ENCODE measurements around the gene UTP25. TPM values are rescaled to one million over a fixed set of nuclear protein-coding genes. Genes with fewer than 3 reads are reported as not detected.

UTP25 gene
- total RNA-seq, 1 donor from 2014 or later, result 4.6 TPM

DNA sequence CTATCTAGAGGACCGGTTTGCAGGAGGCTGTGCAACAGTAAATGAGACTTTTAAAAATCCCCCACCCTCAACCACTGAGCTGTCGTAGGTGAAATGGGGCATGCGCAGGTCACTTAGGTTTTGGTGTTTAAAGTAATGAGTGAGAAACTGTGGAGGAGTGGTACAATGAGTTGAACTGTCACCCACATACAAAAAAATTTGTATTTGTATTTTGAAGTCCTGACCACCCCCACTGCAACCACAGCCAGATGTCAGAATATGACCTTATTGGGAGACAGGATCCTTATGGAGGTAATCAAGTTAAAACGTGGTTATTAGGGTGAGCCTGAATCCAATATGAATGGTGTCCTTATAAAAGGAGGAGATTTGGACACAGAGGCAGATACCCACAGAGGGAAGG is 20.3 kb upstream of the UTP25 start:
- Mint-ChIP-seq H3K27ac (ENCODE audit: unreplicated experiment) (no peak overlapping the region), H3K27me3 (ENCODE audit: unreplicated experiment) (peaks cover 5% of the 10 kb centered on the region), H3K36me3 (ENCODE audit: unreplicated experiment) (no peaks in the 10 kb centered on the region), H3K9me3 (ENCODE audit: unreplicated experiment) (no peaks in the 10 kb centered on the region), H3K4me3 (ENCODE audit: unreplicated experiment) (no peak overlapping the region), H3K4me1 (ENCODE audit: low read depth, unreplicated experiment) (peaks cover 6% of the 10 kb centered on the region)
- TF ChIP-seq, protein P1, sequence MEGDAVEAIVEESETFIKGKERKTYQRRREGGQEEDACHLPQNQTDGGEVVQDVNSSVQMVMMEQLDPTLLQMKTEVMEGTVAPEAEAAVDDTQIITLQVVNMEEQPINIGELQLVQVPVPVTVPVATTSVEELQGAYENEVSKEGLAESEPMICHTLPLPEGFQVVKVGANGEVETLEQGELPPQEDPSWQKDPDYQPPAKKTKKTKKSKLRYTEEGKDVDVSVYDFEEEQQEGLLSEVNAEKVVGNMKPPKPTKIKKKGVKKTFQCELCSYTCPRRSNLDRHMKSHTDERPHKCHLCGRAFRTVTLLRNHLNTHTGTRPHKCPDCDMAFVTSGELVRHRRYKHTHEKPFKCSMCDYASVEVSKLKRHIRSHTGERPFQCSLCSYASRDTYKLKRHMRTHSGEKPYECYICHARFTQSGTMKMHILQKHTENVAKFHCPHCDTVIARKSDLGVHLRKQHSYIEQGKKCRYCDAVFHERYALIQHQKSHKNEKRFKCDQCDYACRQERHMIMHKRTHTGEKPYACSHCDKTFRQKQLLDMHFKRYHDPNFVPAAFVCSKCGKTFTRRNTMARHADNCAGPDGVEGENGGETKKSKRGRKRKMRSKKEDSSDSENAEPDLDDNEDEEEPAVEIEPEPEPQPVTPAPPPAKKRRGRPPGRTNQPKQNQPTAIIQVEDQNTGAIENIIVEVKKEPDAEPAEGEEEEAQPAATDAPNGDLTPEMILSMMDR (IDR thresholded peaks at IDR 0.05; ENCODE audit: partially characterized antibody, unreplicated experiment), result no peak
- DNase-seq, result no peak

DNA sequence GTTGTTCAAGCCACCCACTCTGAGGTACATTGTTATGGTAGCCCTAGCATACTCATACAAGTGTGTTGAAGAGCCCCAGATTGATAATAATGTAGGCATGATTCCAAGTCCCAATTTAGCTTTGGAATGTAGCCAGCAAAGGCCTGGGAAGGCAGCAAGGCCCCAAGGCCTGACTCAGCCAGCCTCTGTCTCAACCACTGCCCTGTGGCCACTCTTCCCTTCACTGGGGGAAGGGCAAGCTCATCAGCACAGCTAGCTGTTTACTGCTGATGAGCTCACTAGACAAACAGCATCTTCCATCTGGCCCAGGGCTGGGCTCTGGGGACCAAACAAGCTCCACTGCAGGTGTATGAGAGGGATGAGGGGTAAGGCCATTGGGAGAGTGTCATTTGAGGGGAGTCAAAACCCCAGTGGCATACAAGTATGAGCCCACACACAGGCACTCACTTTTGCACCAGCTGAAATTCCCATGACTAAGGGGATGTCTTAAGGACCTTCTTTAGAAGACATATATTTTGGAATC is 19.7 kb upstream of the UTP25 start:
- Mint-ChIP-seq H3K9me3 (ENCODE audit: unreplicated experiment) (no peaks in the 10 kb centered on the region), H3K4me3 (ENCODE audit: unreplicated experiment) (no peak overlapping the region), H3K36me3 (ENCODE audit: unreplicated experiment) (no peaks in the 10 kb centered on the region), H3K27me3 (ENCODE audit: unreplicated experiment) (peaks cover 5% of the 10 kb centered on the region), H3K27ac (ENCODE audit: unreplicated experiment) (no peak overlapping the region), H3K4me1 (ENCODE audit: low read depth, unreplicated experiment) (peaks cover 9% of the 10 kb centered on the region)
- TF ChIP-seq, protein P1 (IDR thresholded peaks at IDR 0.05; ENCODE audit: partially characterized antibody, unreplicated experiment), result no peak
- no peak for DNase-seq

DNA sequence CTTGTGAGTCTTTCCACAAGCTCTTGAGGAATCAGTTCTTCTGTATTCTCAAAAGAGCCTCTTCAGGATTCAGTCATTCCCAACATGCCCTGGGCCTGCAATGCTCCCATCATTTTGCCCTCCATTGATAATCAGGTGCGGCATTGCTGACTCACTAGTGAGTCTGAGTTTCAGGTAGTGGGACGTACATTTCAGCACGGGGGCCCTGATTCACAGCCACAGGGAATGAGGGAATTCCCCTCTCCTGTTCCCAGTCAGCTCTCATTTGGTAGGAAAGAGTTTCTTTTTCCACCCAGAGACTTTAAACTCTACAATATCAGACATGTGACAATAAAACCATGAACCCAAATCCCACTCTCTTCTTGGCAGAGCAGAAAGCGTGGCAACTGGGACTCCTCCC is 18.2 kb upstream of the UTP25 start:
- Mint-ChIP-seq H3K27ac (ENCODE audit: unreplicated experiment) (no peak overlapping the region), H3K9me3 (ENCODE audit: unreplicated experiment) (no peaks in the 10 kb centered on the region), H3K4me3 (ENCODE audit: unreplicated experiment) (no peak overlapping the region), H3K27me3 (ENCODE audit: unreplicated experiment) (peaks cover 5% of the 10 kb centered on the region), H3K36me3 (ENCODE audit: unreplicated experiment) (no peaks in the 10 kb centered on the region), H3K4me1 (ENCODE audit: low read depth, unreplicated experiment) (peaks cover 10% of the 10 kb centered on the region)
- no peak for DNase-seq
- TF ChIP-seq, protein P1 (IDR thresholded peaks at IDR 0.05; ENCODE audit: partially characterized antibody, unreplicated experiment), result no peak

DNA sequence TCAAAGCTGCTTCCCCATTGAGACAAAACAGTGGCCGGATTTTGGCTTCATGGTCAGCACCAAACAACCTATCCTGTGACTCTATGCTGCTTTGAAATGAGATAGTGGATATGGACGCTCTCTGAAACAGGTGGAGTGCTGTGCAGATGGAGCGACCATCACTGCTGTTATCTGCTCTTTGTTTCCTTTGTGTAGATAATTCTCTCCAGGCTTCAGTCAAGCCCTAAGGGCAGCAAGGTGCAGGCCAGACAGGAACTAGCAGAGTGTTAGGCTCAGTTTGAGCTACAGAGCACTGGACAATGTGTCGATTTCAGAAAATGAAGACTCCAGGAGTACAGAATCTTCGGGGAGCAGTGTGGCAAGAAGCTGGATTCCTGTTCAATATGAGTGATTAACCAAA is 17.0 kb upstream of the UTP25 start:
- Mint-ChIP-seq H3K4me1 (ENCODE audit: low read depth, unreplicated experiment) (peaks cover 14% of the 10 kb centered on the region), H3K36me3 (ENCODE audit: unreplicated experiment) (no peaks in the 10 kb centered on the region), H3K9me3 (ENCODE audit: unreplicated experiment) (no peaks in the 10 kb centered on the region), H3K4me3 (ENCODE audit: unreplicated experiment) (no peak overlapping the region), H3K27me3 (ENCODE audit: unreplicated experiment) (peaks cover 2% of the 10 kb centered on the region), H3K27ac (ENCODE audit: unreplicated experiment) (peak overlapping the region; percentile 24)
- TF ChIP-seq, protein P1 (IDR thresholded peaks at IDR 0.05; ENCODE audit: partially characterized antibody, unreplicated experiment), result no peak
- DNase-seq, result no peak

DNA sequence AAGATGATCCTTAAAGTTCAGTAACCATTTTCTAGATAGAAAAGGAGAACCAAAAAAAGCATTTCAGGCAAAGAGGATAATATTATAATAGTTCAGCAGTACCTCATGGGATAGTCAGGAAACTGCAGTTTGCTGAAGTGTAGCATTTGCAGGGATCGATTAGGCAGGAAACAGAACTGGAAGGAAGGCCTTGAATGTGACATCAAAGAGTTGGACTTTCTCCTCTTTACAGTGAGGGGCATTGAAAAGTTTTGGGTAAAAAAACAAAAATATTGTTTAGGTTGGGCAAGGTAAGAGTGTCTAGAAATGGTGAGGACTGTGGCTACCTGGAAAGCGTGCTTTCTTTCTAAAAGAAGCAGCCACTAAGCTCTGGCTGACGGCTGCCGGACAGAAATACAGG is 13.9 kb upstream of the UTP25 start:
- DNase-seq, result no peak
- Mint-ChIP-seq H3K4me3 (ENCODE audit: unreplicated experiment) (no peak overlapping the region), H3K36me3 (ENCODE audit: unreplicated experiment) (no peaks in the 10 kb centered on the region), H3K9me3 (ENCODE audit: unreplicated experiment) (no peaks in the 10 kb centered on the region), H3K4me1 (ENCODE audit: low read depth, unreplicated experiment) (peaks cover 28% of the 10 kb centered on the region), H3K27ac (ENCODE audit: unreplicated experiment) (no peak overlapping the region), H3K27me3 (ENCODE audit: unreplicated experiment) (no peaks in the 10 kb centered on the region)
- TF ChIP-seq, protein P1 (IDR thresholded peaks at IDR 0.05; ENCODE audit: partially characterized antibody, unreplicated experiment), result no peak
